H9 (cell line): ENCODE results near the gene LRMDA. TPM values are rescaled to one million over a fixed set of nuclear protein-coding genes. Genes with fewer than 3 reads are reported as not detected.

ENCODE experiments used
- DNase-seq: peaks from one replicate; pipeline ENCODE4 v3.0.0-alpha.2; 2017
- H2AFZ ChIP-seq: one replicate; pipeline ENCODE4 v1.6.1; 2013; ENCODE audit warnings: mild to moderate bottlenecking, low read length, control low read depth, moderate library complexity
- H2AK5ac ChIP-seq: 2 replicates; pipeline ENCODE4 v1.6.1; 2013; ENCODE audit warnings: low read length, control low read depth, mixed read lengths; ENCODE audit not compliant: insufficient read length
- H2BK120ac ChIP-seq: one replicate; pipeline ENCODE4 v1.6.1; 2013; ENCODE audit warnings: low read depth, mild to moderate bottlenecking, low read length, control low read depth, inconsistent platforms; ENCODE audit not compliant: poor library complexity, severe bottlenecking
- H2BK12ac ChIP-seq: 2 replicates; pipeline ENCODE4 v1.6.1; 2013; ENCODE audit warnings: low read length, control low read depth, mixed read lengths, low read depth; ENCODE audit not compliant: insufficient read length
- H2BK15ac ChIP-seq: 2 replicates; pipeline ENCODE4 v1.6.1; 2013; ENCODE audit warnings: low read depth, low read length, control low read depth
- H2BK20ac ChIP-seq: one replicate; pipeline ENCODE4 v1.6.1; 2013; ENCODE audit warnings: low read depth, mild to moderate bottlenecking, low read length, control low read depth, inconsistent platforms; ENCODE audit not compliant: poor library complexity, severe bottlenecking
- H2BK5ac ChIP-seq: 2 replicates; pipeline ENCODE4 v1.6.1; 2013; ENCODE audit warnings: low read length, control low read depth, mixed read lengths; ENCODE audit not compliant: insufficient read length
- H3K14ac ChIP-seq: 2 replicates; pipeline ENCODE4 v1.6.1; 2013; ENCODE audit warnings: low read length, control low read depth; ENCODE audit not compliant: insufficient read depth
- H3K18ac ChIP-seq: 2 replicates; pipeline ENCODE4 v1.6.1; 2013; ENCODE audit warnings: low read depth, mild to moderate bottlenecking, mixed read lengths, low read length, control low read depth; ENCODE audit not compliant: insufficient read length
- H3K23ac ChIP-seq: 2 replicates; pipeline ENCODE4 v1.6.1; 2013; ENCODE audit warnings: low read length, control low read depth, mixed read lengths, low read depth; ENCODE audit not compliant: insufficient read length
- H3K23me2 ChIP-seq: 2 replicates; pipeline ENCODE4 v1.6.1; 2013; ENCODE audit warnings: low read depth, mild to moderate bottlenecking, mixed read lengths, low read length, control low read depth; ENCODE audit not compliant: insufficient read length, poor library complexity, severe bottlenecking
- H3K27ac ChIP-seq: 2 replicates; pipeline ENCODE4 v1.5.1; 2013; ENCODE audit warnings: low read length, control low read depth, mixed read lengths, low read depth; ENCODE audit not compliant: insufficient read length
- H3K27me3 ChIP-seq: 2 replicates; pipeline ENCODE4 v1.6.1; 2013; ENCODE audit warnings: low read length, control low read depth, inconsistent platforms; ENCODE audit not compliant: insufficient read depth
- H3K4ac ChIP-seq: 2 replicates; pipeline ENCODE4 v1.6.1; 2013; ENCODE audit warnings: low read depth, mild to moderate bottlenecking, control low read depth, inconsistent platforms, low read length, moderate library complexity
- H3K4me1 ChIP-seq: 2 replicates; pipeline ENCODE4 v1.6.1; 2013; ENCODE audit warnings: low read length, control low read depth, inconsistent platforms; ENCODE audit not compliant: insufficient read depth
- H3K4me2 ChIP-seq: 2 replicates; pipeline ENCODE4 v1.6.1; 2013; ENCODE audit warnings: low read length, control low read depth, mixed read lengths; ENCODE audit not compliant: insufficient read length, insufficient read depth
- H3K56ac ChIP-seq: 2 replicates; pipeline ENCODE4 v1.6.1; 2013; ENCODE audit warnings: low read depth, mild to moderate bottlenecking, mixed read lengths, low read length, control low read depth; ENCODE audit not compliant: insufficient read length
- H3K79me1 ChIP-seq: 2 replicates; pipeline ENCODE4 v1.6.1; 2013; ENCODE audit warnings: low read depth, mild to moderate bottlenecking, moderate library complexity, low read length, control low read depth, inconsistent platforms; ENCODE audit not compliant: insufficient read depth, poor library complexity, severe bottlenecking
- H3K79me2 ChIP-seq: 2 replicates; pipeline ENCODE4 v1.6.1; 2013; ENCODE audit warnings: low read length, control low read depth, inconsistent platforms; ENCODE audit not compliant: insufficient read depth
- H3K9ac ChIP-seq: 2 replicates; pipeline ENCODE4 v1.6.1; 2013; ENCODE audit warnings: low read length, control low read depth, mixed read lengths; ENCODE audit not compliant: insufficient read length; ENCODE audit errors: extremely low read depth
- H3K9me3 ChIP-seq: one replicate; pipeline ENCODE4 v1.6.1; 2013; ENCODE audit warnings: low read depth, low read length, inconsistent platforms; ENCODE audit not compliant: control insufficient read depth
- H3T11ph ChIP-seq: one replicate; pipeline ENCODE4 v1.6.1; 2013; ENCODE audit warnings: mild to moderate bottlenecking, low read length, control low read depth, inconsistent platforms
- H4K20me1 ChIP-seq: one replicate; pipeline ENCODE4 v1.6.1; 2013; ENCODE audit not compliant: control insufficient read depth, insufficient read length, insufficient read depth
- H4K5ac ChIP-seq: 2 replicates; pipeline ENCODE4 v1.6.1; 2013; ENCODE audit warnings: low read depth, mild to moderate bottlenecking, mixed read lengths, low read length, control low read depth; ENCODE audit not compliant: insufficient read length
- H4K8ac ChIP-seq: replicated peaks from 2 replicates; pipeline ENCODE4 v1.6.1; 2013; ENCODE audit warnings: low read length, control low read depth, mixed read lengths, low read depth; ENCODE audit not compliant: insufficient read length
- H4K91ac ChIP-seq: 2 replicates; pipeline ENCODE4 v1.6.1; 2013; ENCODE audit warnings: low read depth, mild to moderate bottlenecking, moderate library complexity, mixed read lengths, low read length, control low read depth; ENCODE audit not compliant: insufficient read length
- H3K27ac Mint-ChIP-seq, 3 experiments: 2 replicates in 2 of 3; 3 replicates in 1 of 3; pipeline ENCODE4 v1.8.0; 2020 to 2021; ENCODE audit warnings: mixed read lengths in 3 of 3, mild to moderate bottlenecking in 1 of 3, moderate library complexity in 1 of 3
- H3K27me3 Mint-ChIP-seq: 2 replicates; pipeline ENCODE4 v1.8.0; 2021; ENCODE audit warnings: low read depth, mild to moderate bottlenecking, moderate library complexity, mixed read lengths
- H3K36me3 Mint-ChIP-seq, 3 experiments: 2 replicates in 2 of 3; 3 replicates in 1 of 3; pipeline ENCODE4 v1.8.0; 2020 to 2021; ENCODE audit warnings: low read depth in 3 of 3, mixed read lengths in 3 of 3; ENCODE audit not compliant: insufficient read depth in 1 of 3
- H3K4me1 Mint-ChIP-seq, 2 experiments: 2 replicates each; pipeline ENCODE4 v1.8.0; 2020; ENCODE audit warnings: mixed read lengths in 2 of 2
- H3K4me3 Mint-ChIP-seq, 2 experiments: 2 replicates in 1 of 2; 3 replicates in 1 of 2; pipeline ENCODE4 v1.8.0; 2020 to 2021; ENCODE audit warnings: mild to moderate bottlenecking in 2 of 2, mixed read lengths in 2 of 2, moderate library complexity in 1 of 2
- H3K9me3 Mint-ChIP-seq, 2 experiments: 2 replicates in 1 of 2; 3 replicates in 1 of 2; pipeline ENCODE4 v1.8.0; 2020; ENCODE audit warnings: mild to moderate bottlenecking in 2 of 2, mixed read lengths in 2 of 2, moderate library complexity in 1 of 2
- total RNA-seq: library from RNA; stranded (reverse); gene quantifications from 2 replicates; pipeline ENCODE4 v1.2.1, GENCODE V29; 2021
- TF ChIP-seq, protein P1 (sequence below): fragments of 200-600 bp; sonication (generic); conservative IDR thresholded peaks from 3 replicates; pipeline ENCODE4 v1.8.0; 2021; ENCODE audit warnings: antibody characterized with exemption, mild to moderate bottlenecking

The LRMDA gene
- total RNA-seq, 1 experiment from 2014 or later, result 1.8 TPM

- H2BK15ac ChIP-seq, result no peak overlapping the region
- Mint-ChIP-seq H3K4me3 (no peak overlapping the region), H3K27me3 (no peaks in the 10 kb centered on the region), H3K36me3 (0 out of 7 replicates have a peak, but pooled peaks cover 0 to 3% (median 0%) of the 10 kb centered on the region in 3 experiments), H3K27ac (no peak overlapping the region), H3K9me3 (peaks cover 5 to 8% of the 10 kb centered on the region in 2 experiments; a peak in 4 of 5 replicates), H3K4me1 (no peaks in the 10 kb centered on the region)
- H3K79me1 ChIP-seq, result no peaks in the 10 kb centered on the region
- no peak overlapping the region for H2BK12ac ChIP-seq
- no peak overlapping the region for H2BK20ac ChIP-seq
- no peak overlapping the region for H3K23ac ChIP-seq
- no peaks in the 10 kb centered on the region for H3K9me3 ChIP-seq
- no peak overlapping the region for H3K4me2 ChIP-seq
- no peak for DNase-seq
- no peak overlapping the region for H2AFZ ChIP-seq
- H2BK120ac ChIP-seq, result no peak overlapping the region
- H3K27me3 ChIP-seq, result no peaks in the 10 kb centered on the region
- H3K56ac ChIP-seq, result no peak overlapping the region
- no peaks in the 10 kb centered on the region for H3K23me2 ChIP-seq
- H4K8ac ChIP-seq, result no peak overlapping the region
- H3K9ac ChIP-seq, result no peak overlapping the region
- H3K18ac ChIP-seq, result no peak overlapping the region
- H3K27ac ChIP-seq, result no peak overlapping the region
- no peak overlapping the region for H3K14ac ChIP-seq
- no peaks in the 10 kb centered on the region for H4K20me1 ChIP-seq
- no peaks in the 10 kb centered on the region for H3K4me1 ChIP-seq
- H4K5ac ChIP-seq, result no peak overlapping the region
- no peaks in the 10 kb centered on the region for H3K79me2 ChIP-seq
- TF ChIP-seq, protein P1, sequence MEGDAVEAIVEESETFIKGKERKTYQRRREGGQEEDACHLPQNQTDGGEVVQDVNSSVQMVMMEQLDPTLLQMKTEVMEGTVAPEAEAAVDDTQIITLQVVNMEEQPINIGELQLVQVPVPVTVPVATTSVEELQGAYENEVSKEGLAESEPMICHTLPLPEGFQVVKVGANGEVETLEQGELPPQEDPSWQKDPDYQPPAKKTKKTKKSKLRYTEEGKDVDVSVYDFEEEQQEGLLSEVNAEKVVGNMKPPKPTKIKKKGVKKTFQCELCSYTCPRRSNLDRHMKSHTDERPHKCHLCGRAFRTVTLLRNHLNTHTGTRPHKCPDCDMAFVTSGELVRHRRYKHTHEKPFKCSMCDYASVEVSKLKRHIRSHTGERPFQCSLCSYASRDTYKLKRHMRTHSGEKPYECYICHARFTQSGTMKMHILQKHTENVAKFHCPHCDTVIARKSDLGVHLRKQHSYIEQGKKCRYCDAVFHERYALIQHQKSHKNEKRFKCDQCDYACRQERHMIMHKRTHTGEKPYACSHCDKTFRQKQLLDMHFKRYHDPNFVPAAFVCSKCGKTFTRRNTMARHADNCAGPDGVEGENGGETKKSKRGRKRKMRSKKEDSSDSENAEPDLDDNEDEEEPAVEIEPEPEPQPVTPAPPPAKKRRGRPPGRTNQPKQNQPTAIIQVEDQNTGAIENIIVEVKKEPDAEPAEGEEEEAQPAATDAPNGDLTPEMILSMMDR, result no peak
- no peak overlapping the region for H4K91ac ChIP-seq
- no peak overlapping the region for H2BK5ac ChIP-seq
- no peak overlapping the region for H2AK5ac ChIP-seq
- no peak overlapping the region for H3K4ac ChIP-seq
- no peak overlapping the region for H3T11ph ChIP-seq
These were observed 1066.2 kb downstream of the LRMDA start for GRCh38 chr10:76497666-76498065.
